Activated B cell treated with CpG ODN at 0.5 μM for 24 hours (primary cell): ENCODE results near the gene KCNMB2. TPM values are rescaled to one million over a fixed set of nuclear protein-coding genes. Genes with fewer than 3 reads are reported as not detected.
"Not testable (repeated sequence)": the region's sequence is repeated elsewhere in the genome, so short reads cannot be mapped to it uniquely, and the experiment has no call there.

Experiments used
- ATAC-seq: fragments of 200-7000 bp; cut with Tn5 transposase; one replicate; pipeline ENCODE4 v1.10.0; 2021; ENCODE audit warnings: low read depth, mild to moderate bottlenecking, moderate library complexity
- CTCF ChIA-PET: fragments of 350-600 bp; sonication (Branson Sonifier 250); formaldehyde crosslinking; loops from one replicate; lab custom pipeline; 2021; ENCODE audit warnings: antibody characterized with exemption; lab: Charles Lee
- POLR2A ChIA-PET: fragments of 350-600 bp; sonication (Branson Sonifier 250); formaldehyde crosslinking; loops from one replicate; lab custom pipeline; 2021; ENCODE audit warnings: antibody characterized with exemption; lab: Charles Lee
- DNase-seq: peaks from one replicate; pipeline ENCODE4 v3.0.0; 2022
- H3K27ac Mint-ChIP-seq: one replicate; pipeline ENCODE4 v1.8.0; 2020; ENCODE audit warnings: mixed read lengths
- H3K27me3 Mint-ChIP-seq: one replicate; pipeline ENCODE4 v1.8.0; 2021; ENCODE audit warnings: mixed read lengths
- H3K36me3 Mint-ChIP-seq: one replicate; pipeline ENCODE4 v1.8.0; 2021; ENCODE audit warnings: low read depth, mixed read lengths
- H3K4me1 Mint-ChIP-seq: one replicate; pipeline ENCODE4 v1.8.0; 2021; ENCODE audit warnings: mixed read lengths
- H3K4me3 Mint-ChIP-seq: one replicate; pipeline ENCODE4 v1.8.0; 2020; ENCODE audit warnings: mild to moderate bottlenecking, mixed read lengths
- H3K9me3 Mint-ChIP-seq: one replicate; pipeline ENCODE4 v1.8.0; 2020; ENCODE audit warnings: mixed read lengths
- intact Hi-C: fragments of 100-400 bp; cut with micrococcal nuclease; formaldehyde crosslinking; loops from one replicate; pipeline ENCODE4 v1.15.1; 2024
- total RNA-seq: library from RNA; stranded (reverse); gene quantifications from 2 replicates; pipeline ENCODE4 v1.2.3, GENCODE V29; 2022
- TF ChIP-seq, protein P1 (sequence below): fragments of 200-600 bp; IDR thresholded peaks from one replicate; pipeline ENCODE4 v1.8.0; 2022; ENCODE audit warnings: antibody characterized with exemption, mild to moderate bottlenecking

KCNMB2 gene
- total RNA-seq, 1 donor from 2014 or later, result not detected

GRCh38 chr3:178851564-178851963, 315.3 kb downstream of the KCNMB2 start:
- DNase-seq (no peak), ATAC-seq (no peak)
- POLR2A ChIA-PET, result no interaction called here
- CTCF ChIA-PET, result no interaction called here
- H3K27ac Mint-ChIP-seq, result no peak overlapping the region
- H3K9me3 Mint-ChIP-seq, result no peaks in the 10 kb centered on the region
- no peak overlapping the region for H3K4me3 Mint-ChIP-seq
- H3K27me3 Mint-ChIP-seq, result peaks cover 2% of the 10 kb centered on the region
- TF ChIP-seq, protein P1, sequence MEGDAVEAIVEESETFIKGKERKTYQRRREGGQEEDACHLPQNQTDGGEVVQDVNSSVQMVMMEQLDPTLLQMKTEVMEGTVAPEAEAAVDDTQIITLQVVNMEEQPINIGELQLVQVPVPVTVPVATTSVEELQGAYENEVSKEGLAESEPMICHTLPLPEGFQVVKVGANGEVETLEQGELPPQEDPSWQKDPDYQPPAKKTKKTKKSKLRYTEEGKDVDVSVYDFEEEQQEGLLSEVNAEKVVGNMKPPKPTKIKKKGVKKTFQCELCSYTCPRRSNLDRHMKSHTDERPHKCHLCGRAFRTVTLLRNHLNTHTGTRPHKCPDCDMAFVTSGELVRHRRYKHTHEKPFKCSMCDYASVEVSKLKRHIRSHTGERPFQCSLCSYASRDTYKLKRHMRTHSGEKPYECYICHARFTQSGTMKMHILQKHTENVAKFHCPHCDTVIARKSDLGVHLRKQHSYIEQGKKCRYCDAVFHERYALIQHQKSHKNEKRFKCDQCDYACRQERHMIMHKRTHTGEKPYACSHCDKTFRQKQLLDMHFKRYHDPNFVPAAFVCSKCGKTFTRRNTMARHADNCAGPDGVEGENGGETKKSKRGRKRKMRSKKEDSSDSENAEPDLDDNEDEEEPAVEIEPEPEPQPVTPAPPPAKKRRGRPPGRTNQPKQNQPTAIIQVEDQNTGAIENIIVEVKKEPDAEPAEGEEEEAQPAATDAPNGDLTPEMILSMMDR, result no peak
- no peaks in the 10 kb centered on the region for H3K4me1 Mint-ChIP-seq
- intact Hi-C loops, result no loop called here
- H3K36me3 Mint-ChIP-seq, result no peaks in the 10 kb centered on the region

GRCh38 chr3:178856804-178857203, 320.6 kb downstream of the KCNMB2 start:
- ChIA-PET POLR2A (no interaction called here), CTCF (no interaction called here)
- TF ChIP-seq, protein P1, result no peak
- Mint-ChIP-seq H3K27me3 (no peaks in the 10 kb centered on the region), H3K27ac (no peak overlapping the region), H3K4me3 (no peak overlapping the region), H3K9me3 (no peaks in the 10 kb centered on the region), H3K36me3 (no peaks in the 10 kb centered on the region), H3K4me1 (no peaks in the 10 kb centered on the region)
- intact Hi-C loops, result no loop called here
- DNase-seq (no peak), ATAC-seq (no peak)

DNA sequence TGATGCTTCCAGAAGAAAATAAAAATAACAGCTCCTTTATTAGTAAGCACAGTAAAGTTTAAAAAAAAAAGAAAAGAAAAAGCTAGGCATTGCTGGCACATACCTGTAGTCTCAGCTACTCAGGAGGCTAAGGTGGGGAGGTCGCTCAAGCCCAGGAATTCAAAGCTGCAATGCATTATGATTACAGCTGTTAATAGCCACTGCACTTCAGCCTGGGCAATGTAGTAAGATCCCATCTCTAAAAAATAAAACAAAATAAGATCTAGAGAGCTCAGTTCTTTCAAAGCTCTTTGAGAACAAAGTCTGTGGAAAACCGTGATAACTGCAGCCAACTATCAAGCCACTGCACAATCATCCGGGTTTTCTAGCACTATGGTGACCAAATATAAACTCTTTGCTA, 323.1 kb downstream of the KCNMB2 start:
- H3K36me3 Mint-ChIP-seq, result no peaks in the 10 kb centered on the region
- intact Hi-C loops, result no loop called here
- no peak overlapping the region for H3K27ac Mint-ChIP-seq
- H3K4me1 Mint-ChIP-seq, result no peaks in the 10 kb centered on the region
- no peaks in the 10 kb centered on the region for H3K9me3 Mint-ChIP-seq
- ChIA-PET CTCF (no interaction called here), POLR2A (no interaction called here)
- no peaks in the 10 kb centered on the region for H3K27me3 Mint-ChIP-seq
- DNase-seq (no peak), ATAC-seq (no peak)
- TF ChIP-seq, protein P1, result no peak
- H3K4me3 Mint-ChIP-seq, result no peak overlapping the region

DNA sequence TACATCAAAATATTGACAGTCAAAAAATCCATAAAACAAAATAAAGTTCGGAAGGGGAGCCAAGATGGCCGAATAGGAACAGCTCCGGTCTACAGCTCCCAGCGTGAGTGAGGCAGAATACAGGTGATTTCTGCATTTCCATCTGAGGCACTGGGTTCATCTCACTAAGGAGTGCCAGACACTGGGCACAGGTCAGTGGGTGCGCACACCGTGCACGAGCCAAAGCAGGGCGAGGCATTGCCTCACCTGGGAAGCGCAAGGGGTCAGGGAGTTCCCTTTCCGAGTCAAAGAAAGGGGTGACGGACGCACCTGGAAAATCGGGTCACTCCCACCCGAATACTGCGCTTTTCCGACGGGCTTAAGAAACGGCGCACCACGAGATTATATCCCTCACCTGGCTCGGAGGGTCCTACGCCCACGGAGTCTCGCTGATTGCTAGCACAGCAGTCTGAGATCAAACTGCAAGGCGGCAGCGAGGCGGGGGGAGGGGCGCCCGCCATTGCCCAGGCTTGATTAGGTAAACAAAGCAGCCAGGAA, 323.7 kb downstream of the KCNMB2 start:
- H3K27me3 Mint-ChIP-seq, H3K9me3 Mint-ChIP-seq, H3K4me3 Mint-ChIP-seq, H3K4me1 Mint-ChIP-seq, DNase-seq, CTCF ChIA-PET, H3K27ac Mint-ChIP-seq, POLR2A ChIA-PET, H3K36me3 Mint-ChIP-seq, ATAC-seq, intact Hi-C loops: not testable (repeated sequence)

GRCh38 chr3:178868681-178869080, 332.4 kb downstream of the KCNMB2 start:
- ChIA-PET POLR2A (no interaction called here), CTCF (no interaction called here)
- Mint-ChIP-seq H3K27me3 (peaks cover 2% of the 10 kb centered on the region), H3K27ac (no peak overlapping the region), H3K4me3 (no peak overlapping the region), H3K4me1 (no peaks in the 10 kb centered on the region), H3K9me3 (peaks cover 3% of the 10 kb centered on the region), H3K36me3 (no peaks in the 10 kb centered on the region)
- intact Hi-C loops, result no loop called here
- DNase-seq (no peak), ATAC-seq (no peak)
- TF ChIP-seq, protein P1, result no peak

GRCh38 chr3:178870085-178870484, 333.8 kb downstream of the KCNMB2 start:
- Mint-ChIP-seq H3K4me3 (no peak overlapping the region), H3K27me3 (peaks cover 2% of the 10 kb centered on the region), H3K9me3 (peaks cover 3% of the 10 kb centered on the region), H3K4me1 (no peaks in the 10 kb centered on the region), H3K27ac (no peak overlapping the region), H3K36me3 (no peaks in the 10 kb centered on the region)
- POLR2A ChIA-PET, result no interaction called here
- TF ChIP-seq, protein P1, result no peak
- intact Hi-C loops, result no loop called here
- ATAC-seq (no peak), DNase-seq (no peak)
- CTCF ChIA-PET, result no interaction called here
